ENCODE results near the gene DQX1.
A peak's percentile ranks its signal among the peaks of the same experiment; 100 is the strongest.

DQX1 gene

DNA sequence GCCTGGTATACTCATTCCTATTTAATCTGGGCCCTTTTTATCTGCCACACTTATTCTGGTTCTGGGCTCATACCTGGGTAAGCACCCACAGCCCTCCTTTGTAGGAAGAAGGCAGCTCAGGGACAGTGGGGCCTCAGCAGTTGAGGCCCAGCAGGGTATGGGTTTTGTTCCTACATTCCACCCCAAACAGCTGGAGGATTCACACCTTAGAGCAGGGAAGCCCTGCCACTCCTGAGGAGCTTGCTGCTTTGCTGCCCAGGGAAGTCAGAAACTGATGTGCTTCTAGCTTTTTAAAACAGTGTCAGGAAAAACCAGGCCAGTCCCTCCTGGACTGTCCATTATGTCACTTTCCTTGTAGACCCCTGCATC, 25.5 kb downstream of the DQX1 start:
- no peak overlapping the region for H2BK120ac ChIP-seq (ENCODE audit: low read depth, low read length)
- H3K4me1 ChIP-seq (ENCODE audit: control insufficient read depth, low read depth, low read length): peaks cover 3% of the 10 kb centered on the region
- no peak overlapping the region for H4K5ac ChIP-seq (ENCODE audit: low read length)
- no peaks in the 10 kb centered on the region for H3K79me1 ChIP-seq (ENCODE audit: low read length)
- H3K27me3 ChIP-seq (ENCODE audit: insufficient read depth, low read length, poor library complexity): peaks cover 79% of the 10 kb centered on the region
- no peak overlapping the region for H2BK15ac ChIP-seq (replicated peaks; ENCODE audit: low read depth)
- no peak overlapping the region for H4K8ac ChIP-seq (ENCODE audit: low read depth, low read length)
- no peaks in the 10 kb centered on the region for H3K36me3 ChIP-seq (ENCODE audit: control insufficient read depth, insufficient read depth, low read length)
- H2AK5ac ChIP-seq (ENCODE audit: low read length): no peak overlapping the region
- no peak overlapping the region for H3K9ac ChIP-seq (ENCODE audit: low read length)
- H3K27ac ChIP-seq (ENCODE audit: low read depth, low read length): no peak overlapping the region
- H3K56ac ChIP-seq (ENCODE audit: low read length): no peak overlapping the region
- H3K4me2 ChIP-seq (ENCODE audit: low read length): no peak overlapping the region
- no peak overlapping the region for H3K4ac ChIP-seq (ENCODE audit: low read depth, low read length)
- no peaks in the 10 kb centered on the region for H3K79me2 ChIP-seq (ENCODE audit: control insufficient read depth, insufficient read depth, low read length)
- H3K23ac ChIP-seq (ENCODE audit: low read length): no peak overlapping the region
- peak; percentile 36 for DNase-seq
- H3K18ac ChIP-seq (ENCODE audit: low read length): no peak overlapping the region
- no peak overlapping the region for H2BK5ac ChIP-seq (ENCODE audit: low read length)
- H3K4me3 ChIP-seq (ENCODE audit: low read length): no peak overlapping the region

DNA sequence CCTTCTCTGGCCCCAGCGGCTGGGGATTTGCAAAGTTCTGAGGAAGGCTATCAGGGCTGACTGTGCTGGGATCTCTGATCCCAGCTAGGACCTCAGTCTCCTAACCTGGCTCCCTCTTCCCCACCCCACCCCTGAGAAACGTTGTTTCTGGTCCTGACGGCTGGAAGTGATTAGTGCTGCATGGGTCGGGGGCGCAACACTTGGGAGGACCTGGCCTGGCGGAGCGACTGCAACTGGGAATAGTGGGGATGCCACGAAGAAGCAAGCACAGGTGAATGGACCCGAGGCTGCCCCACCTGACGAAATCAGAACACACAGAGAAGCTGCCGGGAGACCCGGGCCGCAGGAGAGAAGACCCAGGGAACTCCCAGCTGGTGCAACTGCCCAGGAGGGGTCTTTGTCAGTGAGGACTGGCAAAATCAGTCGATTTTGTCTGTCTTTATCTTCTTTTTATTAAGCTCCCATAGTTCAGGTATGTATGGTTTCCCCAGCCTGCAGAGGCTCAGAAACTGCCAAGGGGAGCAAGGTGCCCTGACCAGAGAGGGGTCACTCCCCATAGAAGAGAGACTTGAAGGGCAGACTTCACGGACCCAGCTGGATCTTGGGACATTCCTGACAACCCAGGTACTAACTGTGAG, 26.0 kb downstream of the DQX1 start:
- H3K18ac ChIP-seq (ENCODE audit: low read length): no peak overlapping the region
- no CpG with 5 or more reads among the region's 15 CpGs for WGBS (ENCODE audit: extremely low coverage, insufficient coverage, low lambda C conversion rate)
- no peaks in the 10 kb centered on the region for H3K36me3 ChIP-seq (ENCODE audit: control insufficient read depth, insufficient read depth, low read length)
- H2BK15ac ChIP-seq (replicated peaks; ENCODE audit: low read depth): no peak overlapping the region
- peaks cover 79% of the 10 kb centered on the region for H3K27me3 ChIP-seq (ENCODE audit: insufficient read depth, low read length, poor library complexity)
- no peak overlapping the region for H2AK5ac ChIP-seq (ENCODE audit: low read length)
- H3K79me1 ChIP-seq (ENCODE audit: low read length): no peaks in the 10 kb centered on the region
- peak overlapping the region; percentile 52 for H3K23ac ChIP-seq (ENCODE audit: low read length)
- no peak overlapping the region for H3K56ac ChIP-seq (ENCODE audit: low read length)
- H2BK120ac ChIP-seq (ENCODE audit: low read depth, low read length): no peak overlapping the region
- no peak overlapping the region for H3K27ac ChIP-seq (ENCODE audit: low read depth, low read length)
- no peak overlapping the region for H3K4me3 ChIP-seq (ENCODE audit: low read length)
- no peaks in the 10 kb centered on the region for H3K79me2 ChIP-seq (ENCODE audit: control insufficient read depth, insufficient read depth, low read length)
- H2BK5ac ChIP-seq (ENCODE audit: low read length): no peak overlapping the region
- H4K8ac ChIP-seq (ENCODE audit: low read depth, low read length): no peak overlapping the region
- DNase-seq: no peak
- no peak overlapping the region for H3K9ac ChIP-seq (ENCODE audit: low read length)
- no peak overlapping the region for H3K4ac ChIP-seq (ENCODE audit: low read depth, low read length)
- H4K5ac ChIP-seq (ENCODE audit: low read length): no peak overlapping the region
- H3K4me2 ChIP-seq (ENCODE audit: low read length): no peak overlapping the region
- peaks cover 3% of the 10 kb centered on the region for H3K4me1 ChIP-seq (ENCODE audit: control insufficient read depth, low read depth, low read length)

DNA sequence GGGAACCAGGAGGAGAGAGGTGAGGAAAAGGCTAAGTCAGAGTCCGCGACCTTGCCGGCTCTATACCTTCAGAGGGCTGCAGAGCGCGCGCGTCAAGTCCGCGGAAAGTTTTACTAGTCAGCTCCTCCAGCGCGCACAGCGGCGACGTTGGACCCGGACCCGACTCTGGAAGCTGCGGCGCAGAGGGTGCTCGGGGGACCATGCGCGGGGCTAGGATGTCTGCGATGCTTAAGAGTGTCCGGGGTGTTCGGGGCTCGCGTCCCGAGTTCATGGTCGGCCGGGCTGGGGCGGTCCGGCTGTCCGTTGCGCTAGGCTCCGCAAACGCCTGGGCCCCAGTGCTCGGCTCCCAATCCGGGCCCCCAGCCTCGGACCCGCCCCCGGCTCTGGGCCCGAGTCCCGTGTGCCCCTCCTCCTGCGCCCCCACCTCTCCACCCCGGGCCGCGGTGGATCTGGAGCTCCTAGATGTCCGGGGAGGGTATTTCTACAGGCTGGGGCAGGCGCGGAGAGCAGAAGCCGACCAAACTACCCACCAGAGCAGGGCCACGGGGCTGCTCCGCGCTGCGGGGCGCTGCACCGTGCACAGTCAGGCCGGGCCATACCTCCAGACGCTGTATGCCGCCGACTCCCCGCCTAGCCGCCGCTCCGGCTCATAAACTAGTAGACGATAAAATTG, 26.6 kb downstream of the DQX1 start, which contains the start of gene LBX2:
Gene LBX2 (minus strand): TSS at position 337 of the 673 bp plus-strand sequence. CDS start 66 bp downstream, at position 271.
- H3K27me3 ChIP-seq (ENCODE audit: insufficient read depth, low read length, poor library complexity): peaks cover 75% of the 10 kb centered on the region
- no peak for DNase-seq
- H2BK5ac ChIP-seq (ENCODE audit: low read length): no peak within 1 kb of the TSS
- peak within 1 kb of the TSS; percentile 74 for H3K4me2 ChIP-seq (ENCODE audit: low read length)
- H2AK5ac ChIP-seq (ENCODE audit: low read length): no peak within 1 kb of the TSS
- peak within 1 kb of the TSS; percentile 28 for H3K9ac ChIP-seq (ENCODE audit: low read length)
- no peaks in the 10 kb centered on the region for H3K79me2 ChIP-seq (ENCODE audit: control insufficient read depth, insufficient read depth, low read length)
- H3K79me1 ChIP-seq (ENCODE audit: low read length): no peaks in the 10 kb centered on the region
- H3K23ac ChIP-seq (ENCODE audit: low read length): peak within 1 kb of the TSS; percentile 52
- peak within 1 kb of the TSS; percentile 83 for H3K56ac ChIP-seq (ENCODE audit: low read length)
- no peak within 1 kb of the TSS for H2BK120ac ChIP-seq (ENCODE audit: low read depth, low read length)
- H3K27ac ChIP-seq (ENCODE audit: low read depth, low read length): no peak within 1 kb of the TSS
- H3K4ac ChIP-seq (ENCODE audit: low read depth, low read length): no peak within 1 kb of the TSS
- H4K5ac ChIP-seq (ENCODE audit: low read length): no peak within 1 kb of the TSS
- no peak within 1 kb of the TSS for H4K8ac ChIP-seq (ENCODE audit: low read depth, low read length)
- peaks cover 3% of the 10 kb centered on the region for H3K4me1 ChIP-seq (ENCODE audit: control insufficient read depth, low read depth, low read length)
- H2BK15ac ChIP-seq (replicated peaks; ENCODE audit: low read depth): no peak within 1 kb of the TSS
- H3K18ac ChIP-seq (ENCODE audit: low read length): no peak within 1 kb of the TSS
- WGBS (ENCODE audit: extremely low coverage, insufficient coverage, low lambda C conversion rate): no CpG with 5 or more reads among the region's 65 CpGs
- no peak within 1 kb of the TSS for H3K4me3 ChIP-seq (ENCODE audit: low read length)
- no peaks in the 10 kb centered on the region for H3K36me3 ChIP-seq (ENCODE audit: control insufficient read depth, insufficient read depth, low read length)

DNA sequence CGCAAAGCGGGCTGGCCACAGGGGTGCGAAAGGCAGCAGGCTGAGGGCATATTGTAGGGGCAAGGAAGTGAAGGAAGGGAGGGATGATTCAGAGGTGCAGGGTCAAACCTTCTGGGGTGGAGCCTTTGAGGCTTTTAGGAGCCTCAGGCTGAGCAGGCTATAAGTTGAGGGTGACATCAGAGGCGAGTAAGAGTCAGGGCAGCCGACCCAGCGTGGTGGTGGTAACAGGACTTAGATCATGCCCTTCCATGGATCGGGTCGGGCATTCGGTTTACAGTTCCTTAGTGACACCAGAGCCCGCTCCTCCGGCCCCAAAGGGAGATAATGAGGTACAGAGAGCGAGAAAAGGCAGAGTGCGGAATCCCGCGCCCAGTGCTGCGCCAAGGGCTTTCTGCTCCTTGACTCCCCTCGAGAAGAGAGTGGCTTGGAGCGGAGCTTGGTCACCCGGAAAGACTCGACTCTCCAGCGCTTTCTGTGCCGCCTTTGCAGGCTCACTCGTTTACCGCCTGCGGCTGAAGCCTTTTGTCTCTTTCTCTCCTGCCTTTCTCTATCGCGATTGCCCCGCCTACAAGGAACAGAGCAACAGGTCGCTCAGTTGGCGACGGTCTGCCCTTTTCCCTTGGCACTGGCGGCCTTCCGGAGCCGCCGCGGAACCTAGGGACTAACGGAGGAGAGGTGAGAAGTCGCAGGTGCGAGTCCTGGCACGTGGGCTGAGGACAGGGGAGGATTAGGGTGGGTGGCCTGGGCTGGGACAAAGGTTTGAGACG, 27.3 kb downstream of the DQX1 start:
- Histone ChIP-seq H4K5ac (ENCODE audit: low read length) (no peak overlapping the region), H3K4me2 (ENCODE audit: low read length) (peak overlapping the region; percentile 74), H3K4ac (ENCODE audit: low read depth, low read length) (no peak overlapping the region), H3K79me2 (ENCODE audit: control insufficient read depth, insufficient read depth, low read length) (no peaks in the 10 kb centered on the region), H2BK5ac (ENCODE audit: low read length) (no peak overlapping the region), H3K18ac (ENCODE audit: low read length) (no peak overlapping the region), H2AK5ac (ENCODE audit: low read length) (no peak overlapping the region), H3K9ac (ENCODE audit: low read length) (peak overlapping the region; percentile 28), H3K27me3 (ENCODE audit: insufficient read depth, low read length, poor library complexity) (peaks cover 68% of the 10 kb centered on the region), H2BK15ac (replicated peaks; ENCODE audit: low read depth) (no peak overlapping the region), H3K23ac (ENCODE audit: low read length) (no peak overlapping the region), H3K4me1 (ENCODE audit: control insufficient read depth, low read depth, low read length) (peaks cover 3% of the 10 kb centered on the region), H3K27ac (ENCODE audit: low read depth, low read length) (no peak overlapping the region), H2BK120ac (ENCODE audit: low read depth, low read length) (no peak overlapping the region), H3K79me1 (ENCODE audit: low read length) (no peaks in the 10 kb centered on the region), H3K36me3 (ENCODE audit: control insufficient read depth, insufficient read depth, low read length) (no peaks in the 10 kb centered on the region), H4K8ac (ENCODE audit: low read depth, low read length) (no peak overlapping the region), H3K56ac (ENCODE audit: low read length) (peak overlapping the region; percentile 83), H3K4me3 (ENCODE audit: low read length) (no peak overlapping the region)
- peak; percentile 77 for DNase-seq
- no CpG with 5 or more reads among the region's 41 CpGs for WGBS (ENCODE audit: extremely low coverage, insufficient coverage, low lambda C conversion rate)

DNA sequence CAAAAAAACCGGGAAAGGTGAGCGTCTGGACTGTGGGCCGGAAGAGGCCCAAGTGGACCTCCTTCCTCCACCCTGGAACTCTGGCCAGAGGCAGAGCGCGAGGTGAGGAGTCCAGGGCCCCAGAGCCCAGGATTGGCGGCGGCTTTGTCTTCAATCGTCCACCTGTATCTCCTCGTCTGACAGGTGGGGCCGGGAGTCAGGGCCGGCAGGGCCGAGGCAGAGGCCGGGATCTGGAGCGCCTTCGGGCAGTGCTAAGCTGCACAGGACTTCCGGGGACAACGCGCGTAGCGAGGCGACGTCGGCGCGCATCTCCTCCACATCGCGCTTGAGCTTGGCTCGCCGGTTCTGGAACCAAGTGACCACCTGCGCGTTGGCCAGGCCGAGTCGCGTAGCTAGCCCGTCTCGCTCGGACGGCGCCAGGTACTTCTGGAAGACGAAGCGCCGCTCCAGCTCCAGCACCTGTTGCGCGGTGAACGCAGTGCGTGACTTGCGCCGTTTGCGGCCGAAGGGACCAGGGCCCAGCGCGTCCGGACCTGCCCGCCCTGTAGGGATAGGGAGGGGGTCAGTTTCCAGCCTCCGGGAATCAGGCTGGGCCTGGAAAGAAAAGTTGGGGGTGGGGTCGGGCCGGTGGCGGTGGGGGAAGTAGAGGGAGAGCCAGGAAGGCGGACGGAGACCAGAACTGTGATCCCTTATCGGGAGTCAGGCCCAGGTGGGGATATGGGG, 28.1 kb downstream of the DQX1 start:
- H4K5ac ChIP-seq (ENCODE audit: low read length): no peak overlapping the region
- no CpG with 5 or more reads among the region's 61 CpGs for WGBS (ENCODE audit: extremely low coverage, insufficient coverage, low lambda C conversion rate)
- H3K79me2 ChIP-seq (ENCODE audit: control insufficient read depth, insufficient read depth, low read length): no peaks in the 10 kb centered on the region
- no peak overlapping the region for H2AK5ac ChIP-seq (ENCODE audit: low read length)
- peaks cover 3% of the 10 kb centered on the region for H3K4me1 ChIP-seq (ENCODE audit: control insufficient read depth, low read depth, low read length)
- no peak overlapping the region for H3K23ac ChIP-seq (ENCODE audit: low read length)
- no peak overlapping the region for H4K8ac ChIP-seq (ENCODE audit: low read depth, low read length)
- no peak overlapping the region for H3K4me3 ChIP-seq (ENCODE audit: low read length)
- no peak overlapping the region for H2BK120ac ChIP-seq (ENCODE audit: low read depth, low read length)
- no peaks in the 10 kb centered on the region for H3K79me1 ChIP-seq (ENCODE audit: low read length)
- no peak overlapping the region for H3K18ac ChIP-seq (ENCODE audit: low read length)
- H2BK5ac ChIP-seq (ENCODE audit: low read length): no peak overlapping the region
- H2BK15ac ChIP-seq (replicated peaks; ENCODE audit: low read depth): no peak overlapping the region
- peaks cover 1% of the 10 kb centered on the region for H3K36me3 ChIP-seq (ENCODE audit: control insufficient read depth, insufficient read depth, low read length)
- peaks cover 62% of the 10 kb centered on the region for H3K27me3 ChIP-seq (ENCODE audit: insufficient read depth, low read length, poor library complexity)
- H3K9ac ChIP-seq (ENCODE audit: low read length): peak overlapping the region; percentile 37
- H3K4ac ChIP-seq (ENCODE audit: low read depth, low read length): no peak overlapping the region
- H3K56ac ChIP-seq (ENCODE audit: low read length): peak overlapping the region; percentile 83
- peak; percentile 38 for DNase-seq
- peak overlapping the region; percentile 74 for H3K4me2 ChIP-seq (ENCODE audit: low read length)
- no peak overlapping the region for H3K27ac ChIP-seq (ENCODE audit: low read depth, low read length)

Data from mesendoderm (in vitro differentiated cells).